Breast epithelium (tissue), 3 donors: ENCODE measurements around the gene MOGAT2.

Experiments used
- CTCF ChIP-seq, 3 donors: fragments of 450-650 bp; IDR thresholded peaks; one replicate each; pipeline ENCODE4 v1.5.1; 2016 to 2017; ENCODE audit warnings: antibody characterized with exemption in 3 of 3, mild to moderate bottlenecking in 3 of 3, moderate library complexity in 3 of 3
- POLR2A ChIP-seq: fragments of 450-650 bp; IDR thresholded peaks from one replicate; pipeline ENCODE4 v1.6.1; 2016; ENCODE audit warnings: antibody characterized with exemption, mild to moderate bottlenecking, moderate library complexity

- TF ChIP-seq CTCF (IDR thresholded peaks at IDR 0.05) (peak; percentile 71 to 90 (median 79)), POLR2A (no peak)
Observed at GRCh38 chr11:75706260-75706729, 11.3 kb upstream of the MOGAT2 start.
